Measurements from ENCODE around the gene CYTIP. TPM values are rescaled to one million over a fixed set of nuclear protein-coding genes. Genes with fewer than 3 reads are reported as not detected.

The CYTIP gene
- total RNA-seq: 0.92 TPM

DNA sequence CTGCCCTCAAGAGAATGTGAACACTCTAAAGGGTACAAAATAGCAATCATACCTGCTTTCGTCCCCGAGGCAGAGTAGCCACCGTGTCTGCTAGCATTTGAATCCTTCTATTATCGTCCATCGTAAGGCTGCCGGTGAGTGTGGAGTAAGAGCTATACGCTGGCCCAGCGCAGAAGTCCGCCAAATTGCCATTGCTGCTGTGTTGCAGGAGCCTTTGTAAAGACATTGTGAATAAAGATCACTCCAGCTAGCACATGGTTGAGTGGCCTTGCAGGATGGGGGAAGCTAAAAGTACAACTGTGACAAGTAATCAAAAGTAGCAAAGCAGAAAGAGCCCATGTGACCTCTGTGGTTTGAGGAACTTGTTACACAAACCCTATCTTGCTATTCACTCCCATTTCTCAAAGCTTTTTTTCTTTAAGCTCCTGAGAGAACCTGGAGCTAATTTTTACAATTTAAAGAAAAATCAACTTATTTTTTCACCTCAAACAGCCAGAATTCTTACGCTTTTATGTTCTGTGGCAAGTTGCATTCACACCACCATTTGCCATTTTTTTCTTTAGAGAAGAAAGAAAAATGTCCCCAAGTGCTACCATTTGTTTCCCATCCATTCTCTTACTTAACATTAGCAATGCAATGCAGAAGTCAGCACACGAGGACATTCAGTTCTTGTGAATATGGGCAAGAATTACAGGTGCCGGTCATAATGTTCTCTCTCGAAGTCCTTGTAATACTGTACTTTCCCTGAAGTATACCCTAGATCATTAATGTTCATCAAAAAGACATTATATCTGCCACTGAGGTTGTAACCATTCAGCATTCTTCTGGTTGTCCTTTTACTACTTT, at the start of gene CYTIP:
CYTIP (minus strand) TSS at position 295 of the 846 bp plus-strand sequence; CDS start at position 226, 69 bp downstream.

Other genes starting within 250 kb of the CYTIP start
- gene GALNT5, start 186.4 kb downstream of the CYTIP start, total RNA-seq: 0.92 TPM
- gene ERMN, start 118.3 kb downstream of the CYTIP start, total RNA-seq: 1.2 TPM
- 3.5 TPM for gene ACVR1C, start 184.8 kb upstream of the CYTIP start, total RNA-seq